NCI-H2196 treated with DMSO at 0.1 percent for 48 hours (cell line): Measurements from ENCODE around the gene RASGRF2.

Experiments
- DNase-seq: peaks from one replicate; lab custom pipeline; 2025; ENCODE audit not compliant: unreplicated experiment; lab: John Stamatoyannopoulos, UW

RASGRF2 gene

DNA sequence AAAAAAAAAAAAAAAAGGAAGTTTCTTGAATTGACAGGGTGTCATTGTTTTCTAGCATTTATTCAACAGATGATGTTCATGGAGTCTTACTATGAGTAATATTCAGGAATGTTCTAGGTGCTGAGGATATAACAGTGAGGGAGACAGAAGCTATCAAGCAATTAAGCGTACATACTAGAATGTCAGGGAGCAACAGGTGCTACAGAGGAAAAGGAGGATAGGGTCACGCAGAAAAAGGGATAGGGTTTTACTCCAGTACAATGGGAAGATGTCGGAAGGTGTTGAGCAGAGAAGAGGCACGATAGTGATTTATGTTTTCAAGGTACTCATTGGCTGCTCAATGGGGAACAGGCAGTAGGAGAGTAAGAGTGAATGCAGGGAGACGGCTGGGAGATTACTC is 6.6 kb upstream of the RASGRF2 start:
- no peak for DNase-seq

DNA sequence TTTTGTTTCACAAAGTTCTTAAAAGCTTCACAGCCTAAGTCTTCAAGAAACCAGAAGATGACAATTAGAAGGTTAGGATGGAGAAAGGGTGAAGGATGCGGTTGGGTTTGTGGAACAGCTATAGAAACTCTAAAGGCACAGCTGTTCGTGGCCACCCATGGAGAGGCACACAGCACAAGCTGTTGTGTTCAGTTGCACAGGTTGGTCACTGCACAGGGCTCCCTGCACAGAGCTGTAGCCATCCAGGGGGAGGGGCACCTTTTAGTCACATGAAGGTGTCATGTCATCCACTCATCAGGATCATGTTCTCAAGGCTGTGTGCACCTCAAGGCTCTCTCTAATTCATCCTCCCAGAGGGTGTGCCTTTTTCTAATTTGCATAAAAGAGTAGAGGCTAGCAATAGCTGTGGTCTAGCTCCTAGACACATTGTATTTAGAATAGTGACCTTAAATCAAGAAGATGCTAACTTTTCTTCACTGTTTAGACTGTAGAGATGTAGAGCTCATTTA is 5.0 kb upstream of the RASGRF2 start:
- DNase-seq, result no peak

GRCh38 chr5:80956272-80956671 is 3.9 kb upstream of the RASGRF2 start:
- DNase-seq, result no peak

- no peak for DNase-seq
Observed at GRCh38 chr5:80957031-80957761, 3.0 kb upstream of the RASGRF2 start.

GRCh38 chr5:80958616-80959015 is 1.5 kb upstream of the RASGRF2 start:
- DNase-seq, result no peak

GRCh38 chr5:80959138-80959537 is 1.0 kb upstream of the RASGRF2 start:
- no peak for DNase-seq

- DNase-seq, result no peak
Observed at GRCh38 chr5:80960531-80961375, 590 bp downstream of the RASGRF2 start.

DNA sequence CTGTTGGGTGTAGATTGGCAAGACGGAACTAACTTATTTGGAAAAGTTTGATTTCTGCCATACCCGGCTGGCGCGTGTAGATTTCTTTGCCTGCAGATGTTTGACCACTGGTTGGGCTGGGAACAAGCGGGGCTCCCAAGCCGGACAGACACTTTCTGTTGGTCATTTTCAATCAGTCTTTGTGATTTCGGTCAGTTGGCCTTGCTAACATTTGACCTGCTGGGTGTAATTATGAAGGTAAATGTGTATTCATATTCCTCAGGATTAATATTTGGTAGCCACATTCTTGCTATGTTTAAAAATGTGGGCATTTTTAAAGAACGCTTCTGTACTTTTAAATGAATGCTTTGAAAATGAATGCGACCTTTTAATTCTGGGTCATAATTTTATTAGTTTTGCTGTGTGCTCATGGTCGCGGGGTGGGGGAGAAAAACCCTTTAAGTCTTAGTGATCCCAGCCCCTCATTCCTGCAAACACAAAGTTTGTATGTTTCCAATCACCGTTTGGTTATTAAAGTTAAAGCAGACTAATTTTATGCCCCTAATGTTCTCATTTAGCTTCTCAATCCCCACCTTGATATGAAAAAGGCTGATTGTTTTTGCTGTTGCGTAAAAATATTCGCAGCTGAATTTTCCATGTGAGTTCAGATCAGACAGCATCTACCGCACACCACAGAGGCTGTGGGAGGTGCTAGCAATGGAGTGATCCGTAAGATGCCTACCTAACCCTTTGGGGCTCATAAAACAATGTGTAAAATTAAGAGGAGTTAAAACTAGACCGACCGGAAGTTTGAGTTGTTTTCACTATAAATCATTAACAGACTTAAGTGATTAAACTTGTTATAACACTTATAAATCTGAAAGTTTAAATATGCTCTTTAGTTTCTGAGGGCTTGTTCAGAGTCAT is 1.5 kb downstream of the RASGRF2 start:
- DNase-seq, result no peak

DNA sequence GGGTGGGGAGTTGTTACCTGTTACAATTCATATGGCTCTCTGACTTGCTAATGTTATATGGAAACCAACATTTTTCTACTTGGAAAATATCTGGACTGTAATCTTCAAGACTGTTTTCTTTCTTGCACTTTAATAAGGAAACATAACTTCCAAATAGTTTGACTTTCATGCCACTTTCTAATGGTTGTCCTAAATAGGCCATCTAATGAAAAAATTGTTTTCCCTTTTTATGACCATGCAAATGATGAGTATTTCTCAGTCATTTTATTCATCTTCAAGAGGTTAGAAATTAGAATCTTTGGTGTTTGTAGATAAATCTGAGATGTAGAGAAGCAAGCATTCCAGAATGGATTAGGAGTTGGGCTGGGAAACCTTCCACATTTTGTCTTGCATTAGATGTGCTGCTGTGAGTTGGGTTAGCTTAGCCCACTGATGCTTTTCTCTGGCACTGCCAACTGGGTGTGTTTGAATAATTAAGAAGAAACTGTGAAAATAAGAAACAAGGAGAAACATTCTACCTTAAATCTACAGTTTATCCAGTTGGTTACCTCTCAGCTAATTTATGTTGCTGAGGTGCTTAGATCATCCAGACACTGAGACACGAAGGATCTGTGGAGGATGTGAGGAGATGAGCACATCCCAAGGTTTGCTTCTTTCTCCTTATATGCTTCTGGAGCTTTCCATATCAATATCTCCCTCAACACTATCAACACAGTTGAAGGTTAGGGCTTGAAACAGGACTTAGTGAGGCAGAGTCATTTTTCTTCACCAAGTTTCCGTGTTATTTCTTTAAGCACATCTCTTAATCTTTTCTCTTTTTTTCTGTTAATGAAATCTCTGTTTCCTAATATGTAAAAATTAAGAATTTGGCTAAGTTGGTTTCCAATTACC is 2.7 kb downstream of the RASGRF2 start:
- no peak for DNase-seq

DNA sequence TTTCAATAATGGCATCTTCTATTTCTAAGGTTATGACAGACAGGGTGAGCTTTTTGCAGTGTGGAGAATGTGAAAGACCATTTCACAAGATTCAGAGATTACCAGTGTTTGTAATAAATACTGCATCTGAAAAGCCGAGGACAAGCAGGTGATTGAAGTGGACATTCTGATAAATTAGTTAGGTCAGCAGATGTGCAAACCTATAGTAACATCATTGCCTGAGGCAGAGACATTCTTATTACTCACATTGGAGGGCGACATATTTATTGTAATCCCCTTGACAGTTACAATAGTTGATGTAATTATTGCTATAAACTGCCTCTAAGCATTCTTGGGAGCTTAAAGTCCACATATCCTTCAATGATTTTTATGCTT is 3.3 kb downstream of the RASGRF2 start:
- DNase-seq, result no peak

GRCh38 chr5:80963966-80964481 is 3.9 kb downstream of the RASGRF2 start:
- no peak for DNase-seq

DNA sequence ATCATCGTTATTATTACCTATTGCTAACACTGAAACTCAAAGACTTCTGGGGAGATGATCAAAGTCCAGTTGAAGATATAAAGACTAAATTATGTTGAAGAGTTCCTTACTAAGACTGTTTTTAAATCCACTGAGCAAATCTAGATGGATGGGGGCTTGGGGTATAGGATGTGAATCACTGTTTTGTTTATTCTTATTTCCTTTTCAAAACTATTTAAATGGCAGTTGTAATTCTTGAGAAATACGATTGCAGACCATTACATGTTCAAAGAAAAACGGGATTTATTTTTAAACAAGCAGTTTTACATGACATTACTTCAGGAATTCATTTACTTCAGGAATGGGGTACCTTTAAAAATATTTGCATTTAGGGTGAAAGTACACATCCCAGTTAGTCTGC is 4.3 kb downstream of the RASGRF2 start:
- no peak for DNase-seq

GRCh38 chr5:80964919-80965318 is 4.8 kb downstream of the RASGRF2 start:
- DNase-seq, result no peak

DNA sequence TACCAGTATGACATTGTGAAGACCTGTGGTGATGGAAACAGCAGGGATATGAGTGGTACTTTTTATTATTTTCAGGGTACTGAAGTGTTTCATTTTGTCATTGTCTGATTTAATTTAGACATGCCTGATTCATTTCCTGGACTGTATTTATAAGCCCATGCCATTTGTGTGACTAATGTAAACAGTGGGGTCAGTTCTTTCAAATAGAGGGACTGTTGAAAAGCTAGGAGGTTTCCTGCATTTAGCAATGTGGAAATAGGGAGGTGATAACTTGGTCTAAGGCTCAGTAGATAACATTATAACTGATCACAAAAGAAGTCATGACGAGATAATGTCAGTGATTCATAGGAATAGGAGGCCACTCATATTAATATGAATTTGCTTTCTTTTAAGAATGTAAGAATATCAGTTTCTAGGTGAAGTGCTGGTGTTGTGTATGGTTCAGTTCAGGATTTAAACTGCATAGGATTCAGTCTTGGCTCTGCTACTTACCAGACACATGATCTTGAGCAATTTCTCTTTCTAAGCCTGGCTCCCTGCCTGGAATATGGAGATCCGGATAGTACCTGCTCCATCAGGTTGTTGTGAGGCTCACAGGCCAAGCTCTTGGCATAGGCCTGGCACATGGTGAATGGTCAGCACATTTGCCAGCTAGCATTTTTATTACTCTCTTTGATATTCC is 7.5 kb downstream of the RASGRF2 start:
- peak; percentile 27 for DNase-seq

- no peak for DNase-seq
Observed at GRCh38 chr5:80973027-80973426, 12.9 kb downstream of the RASGRF2 start.

GRCh38 chr5:80975065-80975464 is 14.9 kb downstream of the RASGRF2 start:
- no peak for DNase-seq

DNA sequence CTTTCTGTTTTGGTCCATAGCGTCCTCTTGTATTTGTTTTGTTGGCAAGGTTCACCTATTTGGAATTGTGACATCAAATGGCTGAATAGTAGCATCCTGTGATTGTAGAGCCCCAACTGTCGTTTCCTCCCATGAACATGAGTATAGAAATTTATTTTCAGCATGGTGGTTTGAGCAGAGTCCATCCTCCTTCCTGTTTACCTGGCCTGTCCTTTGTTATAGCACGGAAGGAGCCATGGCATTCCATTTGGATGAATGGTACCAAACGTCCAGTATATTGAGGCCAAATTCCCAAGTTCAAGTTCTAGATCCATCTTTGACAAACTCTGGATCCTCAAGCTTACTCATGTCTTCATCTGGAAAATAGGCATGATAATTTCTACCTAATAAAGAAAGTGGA is 16.8 kb downstream of the RASGRF2 start:
- no peak for DNase-seq

DNA sequence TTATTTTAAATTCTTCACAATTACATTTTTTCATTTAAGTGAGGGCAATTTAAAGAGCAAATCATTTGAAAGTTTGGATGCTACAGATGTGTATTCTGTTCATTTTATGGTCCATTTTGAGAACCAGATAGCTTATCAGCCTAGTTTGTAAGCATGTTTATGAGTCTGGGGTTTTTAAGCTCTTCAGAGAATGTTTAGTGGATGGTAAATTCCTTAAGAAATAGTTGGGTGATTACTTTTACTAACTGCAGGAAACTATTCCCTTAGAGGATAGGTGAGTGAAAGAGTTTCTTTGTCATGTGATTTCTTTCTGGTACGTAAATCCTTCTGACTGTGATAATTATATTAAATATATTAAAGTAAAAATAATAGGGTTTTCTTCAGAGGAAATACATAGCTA is 17.6 kb downstream of the RASGRF2 start:
- no peak for DNase-seq

- no peak for DNase-seq
Observed at GRCh38 chr5:80978772-80979317, 18.7 kb downstream of the RASGRF2 start.
